SK-N-SH (cell line): Measurements from ENCODE around the gene UCP2.

Source experiments
- CHD2 ChIP-seq: fragments of 150-350 bp; IDR thresholded peaks from 2 replicates; pipeline ENCODE4 v1.6.1; 2018; ENCODE audit warnings: low read length; ENCODE audit not compliant: partially characterized antibody
- TAF1 ChIP-seq: IDR thresholded peaks from 2 replicates; pipeline ENCODE4 v1.6.1; 2012; ENCODE audit warnings: low read depth, mild to moderate bottlenecking, low read length, moderate library complexity, borderline replicate concordance
- TF ChIP-seq, protein P1 (sequence below): fragments of 200-600 bp; sonication (generic); IDR thresholded peaks from 2 replicates; pipeline ENCODE4 v1.6.1; 2017; ENCODE audit warnings: antibody characterized with exemption, mild to moderate bottlenecking, moderate library complexity

DNA sequence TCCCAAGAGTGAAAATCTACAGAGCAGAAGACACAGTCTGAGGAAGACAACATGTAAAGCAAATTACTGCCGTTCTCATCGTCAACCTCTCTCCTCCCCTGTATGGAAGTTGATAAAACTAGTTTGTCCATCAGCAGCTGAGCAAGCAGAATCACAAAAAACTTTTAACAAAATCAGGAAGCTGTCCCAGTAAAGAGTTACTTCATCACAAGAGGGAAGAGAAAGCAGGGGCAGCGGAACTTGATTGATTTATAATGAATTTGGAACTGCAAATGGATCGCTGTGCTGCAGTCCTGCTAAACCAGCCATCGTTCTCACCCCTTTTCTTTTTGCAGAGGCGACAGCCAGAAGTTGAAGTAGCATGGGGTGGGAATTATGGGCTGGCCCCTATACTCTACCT, 39.9 kb upstream of the UCP2 start:
- no peak for TF ChIP-seq TAF1
- TF ChIP-seq CHD2, result no peak
- TF ChIP-seq, protein P1, sequence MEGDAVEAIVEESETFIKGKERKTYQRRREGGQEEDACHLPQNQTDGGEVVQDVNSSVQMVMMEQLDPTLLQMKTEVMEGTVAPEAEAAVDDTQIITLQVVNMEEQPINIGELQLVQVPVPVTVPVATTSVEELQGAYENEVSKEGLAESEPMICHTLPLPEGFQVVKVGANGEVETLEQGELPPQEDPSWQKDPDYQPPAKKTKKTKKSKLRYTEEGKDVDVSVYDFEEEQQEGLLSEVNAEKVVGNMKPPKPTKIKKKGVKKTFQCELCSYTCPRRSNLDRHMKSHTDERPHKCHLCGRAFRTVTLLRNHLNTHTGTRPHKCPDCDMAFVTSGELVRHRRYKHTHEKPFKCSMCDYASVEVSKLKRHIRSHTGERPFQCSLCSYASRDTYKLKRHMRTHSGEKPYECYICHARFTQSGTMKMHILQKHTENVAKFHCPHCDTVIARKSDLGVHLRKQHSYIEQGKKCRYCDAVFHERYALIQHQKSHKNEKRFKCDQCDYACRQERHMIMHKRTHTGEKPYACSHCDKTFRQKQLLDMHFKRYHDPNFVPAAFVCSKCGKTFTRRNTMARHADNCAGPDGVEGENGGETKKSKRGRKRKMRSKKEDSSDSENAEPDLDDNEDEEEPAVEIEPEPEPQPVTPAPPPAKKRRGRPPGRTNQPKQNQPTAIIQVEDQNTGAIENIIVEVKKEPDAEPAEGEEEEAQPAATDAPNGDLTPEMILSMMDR, result no peak
